Dedifferentiated amniotic fluid mesenchymal stem cell (primary cell): ENCODE data around the gene HSD11B2.

Source experiments
- DNase-seq: peaks from one replicate; pipeline ENCODE4 v3.0.0-alpha.2; 2016; ENCODE audit errors: extremely low spot score

HSD11B2 gene

DNA sequence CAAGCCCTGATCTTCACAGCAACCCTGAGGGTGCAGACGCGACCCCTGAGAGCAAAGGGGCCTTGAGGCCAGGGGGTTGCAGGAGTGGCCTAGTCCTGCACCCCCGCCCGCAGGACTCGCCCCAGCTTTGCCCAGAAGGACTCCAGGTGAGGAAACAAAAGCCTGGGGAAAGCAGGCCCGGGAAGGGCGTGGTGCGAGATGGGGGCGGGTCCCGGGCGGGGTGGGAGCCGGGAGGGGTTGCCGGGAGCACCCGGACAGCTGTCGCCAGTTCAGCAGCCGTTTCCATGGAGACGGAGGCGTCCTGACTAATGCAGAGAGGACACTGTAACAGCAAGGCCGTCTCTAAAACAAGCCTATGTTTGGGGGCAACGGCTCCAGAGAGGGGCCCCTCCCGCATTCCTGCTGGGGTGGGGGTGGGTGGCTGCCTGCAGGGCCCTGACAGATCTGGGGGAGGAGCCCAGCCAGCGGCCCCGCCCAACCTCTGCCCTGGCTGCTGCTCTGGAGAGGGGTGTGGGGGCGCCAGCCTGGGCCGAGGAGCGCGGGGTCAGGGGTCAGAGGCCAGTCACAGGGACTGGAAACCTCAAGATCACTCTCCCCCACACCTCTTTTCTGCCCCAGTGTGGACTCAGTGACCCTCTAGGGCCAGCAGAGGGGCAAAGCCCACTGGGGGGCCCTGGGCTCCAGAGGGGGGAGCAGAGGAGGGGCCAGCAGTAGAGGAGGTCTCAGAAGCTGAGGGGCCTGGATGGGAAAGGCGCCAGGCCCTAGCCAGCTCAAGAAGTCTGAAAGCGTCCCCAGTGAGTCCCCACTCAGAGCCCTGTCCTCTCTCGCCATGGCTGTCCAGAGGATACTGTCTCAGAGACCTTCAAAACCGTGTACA is 34.5 kb upstream of the HSD11B2 start:
- DNase-seq = peak; percentile 35

DNA sequence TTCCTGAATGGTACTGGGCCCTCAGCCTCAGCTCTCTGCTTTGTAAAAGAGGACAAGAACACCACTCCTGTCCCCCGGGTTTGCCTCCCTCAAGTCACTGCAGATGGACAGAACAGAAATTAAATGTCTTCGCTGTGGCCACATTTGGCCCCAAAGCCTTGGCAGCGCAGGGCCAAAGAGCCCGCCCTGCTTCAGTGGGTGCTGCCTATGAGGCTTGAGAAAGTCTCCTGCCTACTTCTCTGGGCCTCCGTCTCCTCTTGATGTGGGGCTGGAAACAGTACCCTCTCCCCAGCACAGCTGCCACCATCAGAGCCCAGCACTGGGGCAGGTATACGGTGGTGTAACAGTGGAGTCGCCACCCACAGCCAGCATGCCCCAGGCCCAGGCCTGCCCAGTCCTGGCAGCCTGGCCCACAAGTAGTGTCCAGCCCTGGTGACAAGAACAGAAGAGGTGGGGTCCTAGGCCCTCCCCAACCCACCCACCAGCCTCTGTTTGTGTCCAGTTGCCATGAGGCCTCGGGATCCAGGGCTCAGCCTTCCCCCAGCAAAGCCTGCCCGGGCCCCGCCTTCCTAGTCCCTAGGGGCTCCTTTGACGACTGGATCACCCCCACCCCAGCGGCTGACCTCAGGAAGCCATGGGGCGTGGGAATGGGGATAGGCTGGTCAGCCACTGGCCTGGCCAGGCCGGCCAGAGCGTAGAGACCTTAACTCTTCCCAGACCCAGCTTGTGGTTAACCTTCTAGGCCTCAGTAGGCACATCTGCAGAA is 33.7 kb upstream of the HSD11B2 start:
- DNase-seq = no peak

DNA sequence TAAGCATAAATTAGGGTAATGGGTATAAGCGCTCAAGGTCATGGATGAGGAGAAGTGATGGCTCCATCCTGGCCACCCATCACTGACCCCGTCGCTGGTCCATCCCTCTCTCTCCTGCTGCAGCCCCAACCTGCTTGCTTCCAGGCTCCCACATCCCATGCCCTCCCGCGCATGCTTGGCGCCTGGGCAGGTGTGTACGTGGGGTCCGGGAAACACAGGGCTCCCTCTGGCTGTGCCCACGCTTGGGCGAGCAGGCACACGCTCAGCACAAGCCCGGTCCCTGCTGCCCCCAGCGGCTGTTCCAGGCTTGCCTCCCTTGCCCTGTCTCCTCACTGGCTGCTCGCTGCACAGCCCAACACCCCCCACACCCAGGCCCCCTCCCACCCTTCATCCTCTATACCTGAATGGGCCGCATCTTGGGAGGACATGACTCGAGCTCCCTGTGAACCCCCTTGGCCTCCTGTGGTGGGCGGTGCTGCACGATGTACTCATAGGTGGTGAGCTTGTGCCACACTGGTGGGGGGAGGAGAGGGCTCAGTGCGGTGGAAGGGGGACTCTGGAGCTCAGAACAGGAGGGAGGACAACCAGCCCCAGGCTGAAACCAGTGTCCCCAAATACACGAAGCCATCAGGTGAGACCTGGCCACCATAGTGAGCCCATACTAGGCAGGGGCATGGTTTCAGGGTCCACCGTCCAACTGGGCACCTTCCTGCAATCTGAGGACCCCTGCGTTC is 32.9 kb upstream of the HSD11B2 start:
- DNase-seq = no peak

DNA sequence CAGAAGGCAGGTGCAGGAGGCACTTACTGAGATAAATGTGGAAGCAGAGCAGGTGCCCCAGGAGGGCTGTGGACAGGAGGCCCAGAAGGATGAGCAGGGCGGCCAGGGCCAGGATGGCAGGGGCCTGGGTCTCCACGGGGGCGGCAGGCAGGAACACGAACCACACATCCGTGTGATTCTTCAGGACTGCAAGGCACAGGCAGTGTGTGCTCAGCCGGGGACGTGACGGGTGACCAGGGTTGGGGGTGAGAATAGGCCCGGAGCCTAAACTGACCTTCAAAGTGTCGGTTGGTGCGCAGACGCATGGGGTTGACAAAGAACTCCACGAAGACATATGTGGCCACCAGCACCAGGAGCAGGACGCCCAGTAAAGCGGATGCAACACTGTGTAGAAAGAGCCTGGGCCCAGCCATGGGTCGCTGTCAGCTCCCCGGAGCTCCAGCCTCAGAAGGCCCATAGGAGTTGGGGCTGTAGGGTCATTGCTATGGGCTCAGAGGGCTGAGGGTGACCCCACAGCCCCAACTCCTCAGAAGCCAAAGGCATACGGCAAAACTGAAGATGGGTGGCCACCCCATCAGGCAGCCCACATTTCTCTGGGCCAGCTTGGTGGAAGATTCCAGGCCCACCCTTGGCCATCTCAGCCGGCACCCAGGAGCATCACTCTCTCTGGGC is 32.2 kb upstream of the HSD11B2 start:
- no peak for DNase-seq

DNA sequence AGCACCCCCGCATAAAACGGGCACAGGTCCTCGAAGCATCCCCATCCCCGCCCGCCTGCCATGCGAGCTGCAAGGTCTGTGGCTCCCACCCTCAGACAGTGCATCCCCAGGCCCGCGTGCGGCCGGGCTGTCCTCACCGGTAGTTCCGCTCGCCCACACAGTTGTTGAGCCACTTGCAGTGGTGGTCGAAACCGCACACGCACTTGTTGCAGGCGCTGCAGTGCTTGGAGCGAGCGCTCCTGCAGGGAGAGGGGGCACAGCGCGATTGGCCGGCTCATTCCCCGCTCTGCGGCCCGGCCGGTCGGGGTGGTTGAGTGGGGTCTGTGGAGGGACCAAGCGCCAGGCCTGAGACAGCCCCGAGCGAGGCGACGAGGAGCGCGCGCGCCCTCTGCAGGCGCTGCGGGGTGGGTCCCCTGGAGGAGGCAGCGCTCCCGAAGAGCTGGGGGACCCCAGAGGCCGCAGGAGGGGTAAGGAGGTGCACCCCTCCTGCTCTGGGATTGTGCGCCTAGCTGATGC is 31.6 kb upstream of the HSD11B2 start:
- DNase-seq = no peak

DNA sequence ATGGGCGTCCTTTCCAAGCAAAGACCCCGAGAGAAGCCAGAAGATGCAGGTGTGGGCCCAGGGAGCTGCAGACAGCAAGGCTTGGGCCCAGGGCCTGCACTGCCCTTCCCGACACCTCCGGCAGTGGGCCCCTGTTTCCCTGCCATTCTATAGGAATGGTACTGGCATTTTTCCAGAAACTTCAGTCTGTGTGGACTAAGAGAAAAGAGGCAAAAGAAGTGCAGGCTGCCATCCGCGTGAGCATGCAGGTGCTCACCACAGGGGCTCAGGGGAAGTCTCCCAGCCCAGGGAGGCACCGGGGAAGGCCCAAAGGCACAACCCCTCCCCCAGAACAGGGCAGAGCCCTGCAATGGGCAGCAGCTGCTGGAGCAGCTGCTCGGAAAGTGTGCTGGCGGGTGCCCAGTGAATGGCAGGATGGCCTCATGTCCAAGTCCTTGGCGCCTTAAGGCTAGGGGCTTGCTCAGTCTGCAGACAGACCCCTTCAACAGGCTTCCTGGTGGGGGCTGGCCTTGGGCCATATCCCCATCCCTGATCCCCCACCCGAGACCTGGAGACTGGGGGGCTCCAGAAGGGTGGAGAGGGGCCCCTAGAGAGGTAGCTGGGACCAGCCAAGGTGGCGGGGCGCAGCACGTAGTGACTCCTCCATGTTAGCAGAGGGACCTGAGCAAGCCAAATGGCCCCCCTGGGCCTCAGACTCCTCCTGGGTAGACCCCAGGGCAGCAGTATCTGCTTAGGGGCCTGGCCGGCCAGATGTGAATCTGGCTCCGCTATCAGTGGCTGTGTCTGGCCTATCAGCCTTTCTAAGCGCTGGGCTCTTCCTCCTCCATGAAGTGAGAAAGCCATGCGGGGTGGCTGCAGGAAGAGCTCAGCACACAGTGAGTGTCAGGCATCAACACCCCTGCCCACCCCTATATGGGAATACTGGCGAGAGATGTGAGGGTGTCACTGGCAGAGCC is 30.9 kb upstream of the HSD11B2 start:
- no peak for DNase-seq

DNA sequence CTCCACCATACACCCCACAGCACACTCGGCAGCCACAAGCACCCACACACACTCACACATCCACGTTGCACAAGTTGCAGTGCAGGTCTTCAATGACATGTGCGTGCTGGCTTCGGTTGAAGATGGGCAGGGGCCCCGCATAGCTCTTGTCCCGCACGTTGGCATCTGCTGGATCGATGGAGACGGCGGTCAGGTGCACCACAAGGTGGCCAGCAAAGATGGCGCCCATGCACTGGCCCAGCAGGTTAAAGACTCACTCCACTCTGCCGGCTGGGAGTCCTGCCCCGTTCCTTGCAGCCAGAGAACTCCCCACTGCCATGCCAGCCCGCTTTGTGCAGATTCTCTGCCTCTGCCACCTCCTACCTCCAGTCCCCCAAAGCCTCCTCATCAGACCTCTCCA is 30.0 kb upstream of the HSD11B2 start:
- DNase-seq = no peak

DNA sequence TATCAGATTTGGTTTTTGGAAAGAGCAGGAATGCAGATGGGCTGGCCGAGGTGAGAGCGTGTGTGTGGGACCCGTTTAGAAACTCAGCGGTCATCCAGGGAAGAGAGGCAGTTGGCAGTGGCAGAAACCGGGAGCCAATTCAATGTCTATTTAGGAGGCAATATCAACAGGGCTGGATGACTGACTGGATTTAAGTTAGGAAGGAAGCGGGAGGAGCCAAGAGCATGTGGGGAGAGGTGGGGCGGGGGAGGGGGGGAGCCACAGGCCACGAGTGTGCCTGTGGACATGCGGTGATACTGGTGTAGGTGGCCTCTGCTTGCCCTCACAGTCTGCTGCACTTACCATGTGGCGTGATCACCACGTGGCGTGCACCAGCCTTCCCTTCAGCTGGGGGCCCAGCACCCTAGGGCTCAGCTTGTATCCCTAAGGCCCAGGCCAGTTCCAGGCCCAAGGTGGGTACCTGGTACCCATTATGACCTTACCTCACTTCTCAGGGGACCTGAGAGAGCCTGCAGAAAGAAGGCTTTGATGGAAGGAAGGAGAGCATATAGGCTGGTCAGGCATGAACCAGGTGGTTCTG is 26.9 kb upstream of the HSD11B2 start:
- no peak for DNase-seq

DNA sequence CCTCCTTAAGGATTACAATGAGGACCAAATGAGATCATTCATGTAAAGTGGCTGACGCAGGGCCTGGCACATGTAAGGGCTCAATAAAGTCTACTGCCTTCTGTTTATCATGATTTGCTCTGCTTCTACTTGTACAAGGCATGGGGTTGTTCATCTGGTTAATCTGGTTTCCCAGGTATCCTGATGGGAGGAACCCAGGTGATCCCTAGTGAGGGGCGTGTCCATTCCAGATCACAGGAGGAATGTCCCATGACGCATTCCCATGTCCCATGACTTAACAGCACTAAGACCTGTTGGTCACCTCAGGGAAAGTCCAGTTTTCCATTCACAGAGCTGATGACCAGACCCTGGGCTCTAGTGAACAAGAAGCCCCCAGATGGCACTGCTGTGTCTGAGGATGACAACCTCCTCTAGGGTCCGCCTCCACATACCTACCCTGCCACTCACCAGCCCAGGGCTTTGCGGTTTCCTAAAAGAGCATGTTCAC is 26.1 kb upstream of the HSD11B2 start:
- no peak for DNase-seq

DNA sequence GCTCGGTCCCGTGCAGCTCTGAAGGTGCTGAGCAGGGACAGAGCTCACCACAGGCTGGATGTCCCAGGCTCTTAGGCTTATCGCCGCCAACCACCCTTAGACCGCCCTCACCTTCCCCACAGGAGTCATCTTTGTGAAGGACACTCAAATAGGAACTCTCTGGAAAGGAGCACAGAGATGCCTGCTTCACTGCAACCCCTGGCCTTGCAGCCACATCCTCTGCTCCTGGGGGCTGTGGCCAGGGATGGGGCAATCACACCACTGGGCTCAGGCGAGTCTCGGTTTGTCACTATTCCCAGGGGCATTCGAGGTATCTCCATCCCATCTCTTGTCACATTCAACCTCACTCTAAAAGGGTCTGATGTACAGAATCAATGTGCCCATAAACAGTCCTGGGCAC is 25.6 kb upstream of the HSD11B2 start:
- DNase-seq = no peak

DNA sequence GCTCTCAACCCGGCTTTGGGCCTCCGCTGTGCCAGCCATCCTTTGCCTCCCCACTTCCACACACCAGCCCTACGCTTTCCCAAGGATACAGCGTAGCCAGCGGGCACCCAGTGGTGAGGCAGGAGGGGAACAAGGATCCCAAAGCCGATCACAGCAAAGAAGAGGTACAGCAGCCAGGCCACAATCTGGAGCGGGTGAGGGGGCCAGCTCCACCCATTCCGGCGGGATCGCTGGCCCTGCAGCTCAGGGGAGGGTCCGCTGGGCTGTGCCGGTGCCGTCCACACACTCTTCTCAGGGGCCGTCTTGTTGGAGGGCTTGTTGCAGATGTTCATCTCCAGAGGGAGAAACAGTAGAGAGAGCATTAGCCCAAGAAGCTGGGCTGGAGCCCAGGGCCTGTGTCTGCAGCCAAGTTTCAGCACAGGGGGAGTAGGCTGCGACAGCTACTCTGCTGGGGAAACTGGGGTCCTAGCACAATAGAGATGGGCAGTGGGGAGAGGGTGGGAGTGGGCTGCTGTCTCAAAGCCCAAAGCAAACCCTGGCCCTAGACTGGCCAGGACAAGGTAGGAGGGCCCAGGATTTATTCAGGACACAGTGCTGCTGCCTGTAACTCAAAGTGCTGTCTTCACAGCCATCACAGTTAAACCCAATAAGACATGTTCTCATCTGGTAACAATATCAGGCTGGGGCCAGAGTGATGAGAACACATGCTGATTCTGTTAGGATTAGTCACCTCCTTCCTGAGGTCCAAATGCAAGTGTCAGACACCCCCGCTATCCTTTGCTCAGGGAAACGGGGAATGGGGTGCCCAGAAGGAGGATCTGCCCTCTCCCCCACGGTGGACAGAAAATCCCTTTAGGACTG is 24.6 kb upstream of the HSD11B2 start:
- peak; percentile 79 for DNase-seq

DNA sequence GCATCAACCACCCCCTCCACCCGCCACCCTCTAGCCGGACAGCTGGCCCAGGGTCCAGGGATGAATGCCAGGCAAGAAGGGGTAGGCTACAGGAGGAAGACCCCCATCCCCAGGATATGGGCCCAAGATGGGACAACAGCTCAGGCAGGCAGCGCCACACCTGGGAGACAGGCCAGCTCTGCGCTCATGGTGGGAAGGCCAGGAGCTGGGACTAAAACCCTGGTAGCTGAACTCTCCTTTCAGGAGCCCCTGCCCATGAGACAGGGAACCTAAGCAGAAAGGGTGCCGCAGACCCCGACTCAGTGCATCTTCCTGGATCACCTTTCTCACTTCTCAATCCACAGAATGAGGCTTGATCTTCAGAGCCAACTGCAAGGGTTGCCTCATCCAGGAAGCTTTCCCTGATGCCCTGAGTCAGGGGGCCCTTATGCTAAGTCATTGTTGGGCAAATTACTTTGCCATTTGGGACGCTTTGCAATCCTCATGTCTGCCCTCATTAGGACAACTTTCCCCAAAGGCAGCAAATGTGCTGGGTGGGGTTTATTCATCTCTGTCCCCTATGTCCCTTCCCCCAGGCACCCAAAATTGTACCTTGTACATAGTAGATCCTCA is 23.6 kb upstream of the HSD11B2 start:
- DNase-seq = no peak

DNA sequence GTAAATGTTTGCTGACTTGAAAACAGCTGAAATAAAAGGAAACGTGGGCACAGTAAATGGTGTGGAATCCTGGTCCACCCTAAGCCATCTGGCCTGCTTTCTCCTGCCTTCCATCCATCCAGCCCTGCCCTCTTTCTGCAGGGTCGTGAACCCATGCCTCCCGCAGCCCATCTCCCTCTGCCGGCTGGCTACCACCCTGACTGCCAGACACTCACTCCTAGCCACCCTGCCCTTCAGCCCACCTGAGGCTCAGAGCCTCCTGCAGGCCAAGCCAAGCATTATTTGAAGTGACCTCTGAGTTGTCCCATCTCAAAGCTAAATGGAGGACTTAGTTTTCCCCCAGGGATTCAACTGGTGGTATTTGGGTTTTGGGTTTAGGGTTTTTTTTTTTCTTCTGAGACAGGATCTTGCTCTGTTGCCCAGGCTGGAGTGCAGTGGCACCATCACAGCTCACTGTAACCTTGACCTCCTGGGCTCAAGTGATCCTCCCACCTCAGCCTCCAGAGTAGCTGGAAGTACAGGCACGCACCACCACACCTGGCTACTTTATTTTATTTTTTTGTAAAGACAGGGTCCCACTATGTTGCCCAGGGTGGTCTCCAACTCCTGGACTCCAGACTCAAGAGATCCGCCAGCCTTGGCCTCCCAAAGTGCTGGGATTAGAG is 23.0 kb upstream of the HSD11B2 start:
- DNase-seq = no peak

DNA sequence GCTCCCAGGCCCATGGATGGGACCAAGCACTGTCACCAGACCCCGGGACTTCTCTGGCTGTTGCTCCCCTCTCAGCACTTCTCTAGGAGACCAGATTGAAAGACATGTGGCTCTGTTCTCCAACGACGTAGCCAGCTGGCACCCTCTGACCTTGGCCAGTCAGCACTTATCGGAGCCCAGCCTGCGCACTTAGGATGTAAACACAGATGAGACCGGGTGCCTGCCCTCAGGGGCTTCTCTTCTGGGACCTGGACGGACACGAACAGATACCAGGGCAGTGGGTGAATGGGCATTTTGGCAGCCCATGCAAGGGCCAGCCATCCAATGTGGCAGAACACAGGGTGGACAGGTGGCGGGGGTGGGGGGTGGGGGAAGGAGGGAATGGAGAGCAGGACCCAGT is 21.3 kb upstream of the HSD11B2 start:
- no peak for DNase-seq

DNA sequence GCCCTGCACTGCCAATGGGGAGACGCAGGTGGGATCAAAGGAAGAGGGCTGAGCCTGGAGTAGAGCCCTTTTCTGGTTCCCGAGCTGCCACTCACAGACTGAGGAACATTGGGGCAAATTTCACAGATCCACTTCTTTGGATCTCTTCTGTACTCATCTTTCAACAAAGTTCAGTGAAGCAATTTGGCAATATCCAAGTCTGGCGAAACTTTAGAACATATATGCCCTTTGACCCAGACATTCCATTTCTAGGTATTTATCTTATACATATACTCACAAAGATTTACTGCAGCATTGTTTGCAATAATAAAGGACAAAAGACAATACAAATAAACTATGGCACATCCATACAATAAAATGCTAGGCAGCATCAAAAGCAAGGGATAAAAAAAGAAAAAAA is 19.6 kb upstream of the HSD11B2 start:
- DNase-seq = no peak

DNA sequence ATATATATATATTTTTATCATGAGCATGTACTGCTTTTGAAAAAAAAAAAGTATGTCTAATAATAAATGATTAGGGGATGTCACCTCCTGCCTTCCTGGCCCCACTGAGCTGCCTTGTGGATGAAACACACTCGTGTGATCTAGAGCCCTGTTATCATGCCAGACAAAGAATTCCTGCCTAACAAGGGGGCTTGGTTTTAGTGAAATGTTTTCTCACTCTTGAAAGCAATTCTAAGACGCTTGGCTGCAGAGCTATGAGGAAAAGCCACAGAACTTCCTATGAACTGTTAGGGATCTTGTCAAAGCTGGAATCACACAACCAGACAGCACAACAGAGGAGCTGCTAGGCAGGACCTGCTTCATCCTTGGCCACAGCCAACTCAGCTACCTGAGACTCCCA is 18.6 kb upstream of the HSD11B2 start:
- no peak for DNase-seq

DNA sequence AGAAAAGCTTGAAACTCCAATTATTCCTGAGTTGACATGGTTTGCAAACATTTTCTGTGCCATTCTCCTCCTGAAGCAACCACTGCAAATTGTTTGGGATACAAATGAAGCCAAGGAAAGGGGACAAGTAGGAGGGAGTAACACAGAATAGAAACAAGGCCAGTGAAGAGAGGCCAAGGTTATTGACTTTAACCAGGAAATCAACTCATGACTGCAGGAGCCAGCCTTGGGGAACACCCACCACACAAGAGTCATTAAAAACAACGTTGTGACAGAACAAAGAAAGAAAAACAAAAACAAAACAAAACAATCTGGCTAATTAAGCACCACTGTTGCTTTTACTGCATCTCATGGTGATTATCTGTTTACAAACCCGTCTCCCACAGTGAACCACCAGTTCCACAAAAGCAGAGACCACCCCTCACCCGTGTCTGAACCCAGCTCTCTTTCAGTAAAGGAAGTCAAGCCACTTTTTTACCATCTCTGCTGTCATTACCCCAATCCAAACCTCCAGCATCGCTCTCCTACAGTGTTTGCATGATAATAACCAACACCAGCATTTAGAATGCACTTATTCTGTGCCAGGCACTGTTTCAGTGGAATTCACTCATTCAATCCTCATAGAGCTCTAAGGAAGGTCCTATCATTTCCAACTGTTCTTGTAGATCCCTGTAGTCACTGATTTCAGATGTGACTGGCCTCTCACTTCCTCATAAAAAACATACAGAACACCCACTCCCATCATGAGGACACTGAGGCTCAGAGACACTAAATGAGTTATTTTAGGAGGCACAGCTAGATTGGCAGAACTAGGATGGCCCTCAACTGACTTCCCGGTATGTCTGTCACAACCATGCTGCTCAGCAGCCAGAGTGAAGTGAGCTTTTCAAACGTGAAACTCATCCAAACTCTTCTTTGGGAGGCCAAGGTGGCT is 16.7 kb upstream of the HSD11B2 start:
- no peak for DNase-seq
